HG02623 (cell line): ENCODE measurements around the gene PRELID1.

Experiments used
- ATAC-seq: cut with Tn5 transposase; IDR thresholded peaks from one replicate; pipeline ENCODE4 v1.9.1; 2021; ENCODE audit warnings: moderate library complexity; ENCODE audit not compliant: unreplicated experiment

PRELID1 gene

GRCh38 chr5:177312649-177313181 lies 9.1 kb downstream of the PRELID1 start:
- ATAC-seq: peak; percentile 5

- ATAC-seq: no peak
Measured at GRCh38 chr5:177313561-177314259, 10.1 kb downstream of the PRELID1 start.

GRCh38 chr5:177314376-177315342 lies 11.1 kb downstream of the PRELID1 start:
- no peak for ATAC-seq

GRCh38 chr5:177315411-177315810 lies 11.8 kb downstream of the PRELID1 start:
- no peak for ATAC-seq

- ATAC-seq: no peak
Measured at GRCh38 chr5:177316005-177316404, 12.4 kb downstream of the PRELID1 start.

GRCh38 chr5:177317959-177318377 lies 14.4 kb downstream of the PRELID1 start:
- no peak for ATAC-seq

- no peak for ATAC-seq
Measured at GRCh38 chr5:177319913-177320588, 16.5 kb downstream of the PRELID1 start.

GRCh38 chr5:177320879-177321278 lies 17.3 kb downstream of the PRELID1 start:
- no peak for ATAC-seq

GRCh38 chr5:177325868-177326381 lies 22.3 kb downstream of the PRELID1 start:
- no peak for ATAC-seq

- no peak for ATAC-seq
Measured at GRCh38 chr5:177327539-177328522, 24.2 kb downstream of the PRELID1 start.

GRCh38 chr5:177328545-177329231 lies 25.1 kb downstream of the PRELID1 start:
- no peak for ATAC-seq

GRCh38 chr5:177329883-177330282 lies 26.3 kb downstream of the PRELID1 start:
- ATAC-seq: no peak

GRCh38 chr5:177330991-177331842 lies 27.6 kb downstream of the PRELID1 start:
- no peak for ATAC-seq

GRCh38 chr5:177332031-177332895 lies 28.7 kb downstream of the PRELID1 start:
- ATAC-seq: no peak

GRCh38 chr5:177332896-177333260 lies 29.3 kb downstream of the PRELID1 start:
- ATAC-seq: no peak

GRCh38 chr5:177333420-177334154 lies 30.0 kb downstream of the PRELID1 start:
- ATAC-seq: no peak

- ATAC-seq: no peak
Measured at GRCh38 chr5:177334155-177334551, 30.6 kb downstream of the PRELID1 start.
